Lung (tissue), 12 donors: ENCODE measurements around the gene USH2A. TPM values are rescaled to one million over a fixed set of nuclear protein-coding genes. Genes with fewer than 3 reads are reported as not detected.

ENCODE experiments used
- ATAC-seq: fragments of 200-7000 bp; cut with Tn5 transposase; one replicate; pipeline ENCODE4 v1.9.1; 2020; ENCODE audit warnings: moderate number of reproducible peaks; ENCODE audit not compliant: insufficient read depth, low FRiP score
- DNase-seq, 3 donors: peaks; one replicate each; pipeline ENCODE4 v3.0.0-alpha.2; 2013 to 2017
- H3K27ac ChIP-seq, 2 donors: one replicate each; pipeline ENCODE4 v1.5.1; 2013; ENCODE audit warnings: mild to moderate bottlenecking in 2 of 2, moderate library complexity in 2 of 2, control low read depth in 1 of 2, inconsistent platforms in 1 of 2, low read depth in 1 of 2, low read length in 1 of 2
- H3K27me3 ChIP-seq, 3 donors: one replicate each; pipeline ENCODE4 v1.5.1; 2013; ENCODE audit warnings: low read length in 2 of 3; ENCODE audit not compliant: control insufficient read depth in 3 of 3, insufficient read depth in 3 of 3
- H3K36me3 ChIP-seq, 4 donors: one replicate each; pipeline ENCODE4 v1.5.1; 2013; ENCODE audit warnings: low read length in 4 of 4, mild to moderate bottlenecking in 1 of 4, moderate library complexity in 1 of 4; ENCODE audit not compliant: control insufficient read depth in 4 of 4, insufficient read depth in 4 of 4
- H3K4me1 ChIP-seq, 5 donors: one replicate each; pipeline ENCODE4 v1.5.1; 2013; ENCODE audit warnings: low read length in 5 of 5, mild to moderate bottlenecking in 2 of 5, moderate library complexity in 1 of 5; ENCODE audit not compliant: control insufficient read depth in 5 of 5, insufficient read depth in 5 of 5
- H3K4me3 ChIP-seq: one replicate; pipeline ENCODE4 v1.5.1; 2013; ENCODE audit warnings: mild to moderate bottlenecking, control low read depth, moderate library complexity
- H3K9ac ChIP-seq, 2 donors: one replicate each; pipeline ENCODE4 v1.5.1; 2013; ENCODE audit warnings: low read length in 2 of 2, control low read depth in 1 of 2; ENCODE audit not compliant: insufficient read depth in 1 of 2
- H3K9me3 ChIP-seq, 4 donors: one replicate each; pipeline ENCODE4 v1.5.1; 2013; ENCODE audit warnings: low read length in 3 of 4, mild to moderate bottlenecking in 1 of 4, moderate library complexity in 1 of 4; ENCODE audit not compliant: control insufficient read depth in 4 of 4, insufficient read depth in 3 of 4
- WGBS, 2 donors: extraction: QIAGEN DNeasy Blood & Tissue Kit; methylation state at CpG; one replicate each; pipeline ENCODE4 v1.1.7; 2013; 5-methylcytosine and 5-hydroxymethylcytosine counted together
- polyA plus RNA-seq, 2 donors: library from polyadenylated mRNA; stranded (reverse); fragments of 200-250 nt; gene quantifications; one replicate each; pipeline ENCODE4 v1.2.1, GENCODE V29; 2013
- total RNA-seq, 2 donors: library from RNA; depleted of rRNA in 1 of 2; stranded (reverse); fragments of >200 nt in 1 of 2; gene quantifications; one replicate each; pipeline ENCODE4 v1.2.1, GENCODE V29; 2014 to 2021
- TF ChIP-seq, protein P1 (sequence below): IDR thresholded peaks from 2 replicates; pipeline ENCODE4 v1.5.1; 2012; ENCODE audit warnings: mild to moderate bottlenecking; ENCODE audit errors: control extremely low read depth, extremely low read depth
- donor health status: control.
- donor health status: control.
- donor health status: Bipolar disorder and iron deficiency.
- donor health status: healthy.
- donor health status: DM: yes; HTN: yes; CAD: no.

USH2A gene
- total and polyA plus RNA-seq, 4 donors, result under 0.01 to 0.11 TPM; not detected in 2

DNA sequence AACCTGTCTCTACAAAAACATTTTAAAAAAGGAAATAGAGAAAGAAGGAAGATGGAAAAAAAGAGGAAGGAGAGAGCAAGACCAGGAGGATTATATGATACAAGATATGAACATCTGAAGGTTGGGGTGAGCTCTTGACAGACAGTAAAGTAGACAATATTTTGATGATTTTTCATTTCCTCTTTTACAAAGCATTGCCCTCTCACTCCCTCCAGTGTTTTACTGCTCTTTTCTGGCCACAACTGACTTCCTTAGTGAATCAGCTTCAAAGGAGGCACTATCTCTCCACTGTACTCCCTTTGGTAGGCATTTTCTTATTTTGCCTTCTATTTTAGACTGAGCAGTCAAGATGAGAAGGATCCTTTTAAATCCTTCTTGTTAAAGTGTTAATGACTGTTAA, 559.5 kb downstream of the USH2A start:
- H3K9me3 ChIP-seq, result no peaks in the 10 kb centered on the region
- ATAC-seq, result no peak

GRCh38 chr1:215860833-215861232, 562.4 kb downstream of the USH2A start:
- DNase-seq, result peak in 2 of 3 donors; percentile 4 to 50
- Histone ChIP-seq H3K9ac (no peak overlapping the region), H3K4me3 (no peak overlapping the region), H3K4me1 (no peaks in the 10 kb centered on the region), H3K36me3 (no peaks in the 10 kb centered on the region), H3K27ac (no peak overlapping the region), H3K27me3 (peaks cover 0 to 8% (median 0%) of the 10 kb centered on the region in 3 donors), H3K9me3 (peaks cover 0 to 1% (median 0%) of the 10 kb centered on the region in 4 donors)
- TF ChIP-seq, protein P1, sequence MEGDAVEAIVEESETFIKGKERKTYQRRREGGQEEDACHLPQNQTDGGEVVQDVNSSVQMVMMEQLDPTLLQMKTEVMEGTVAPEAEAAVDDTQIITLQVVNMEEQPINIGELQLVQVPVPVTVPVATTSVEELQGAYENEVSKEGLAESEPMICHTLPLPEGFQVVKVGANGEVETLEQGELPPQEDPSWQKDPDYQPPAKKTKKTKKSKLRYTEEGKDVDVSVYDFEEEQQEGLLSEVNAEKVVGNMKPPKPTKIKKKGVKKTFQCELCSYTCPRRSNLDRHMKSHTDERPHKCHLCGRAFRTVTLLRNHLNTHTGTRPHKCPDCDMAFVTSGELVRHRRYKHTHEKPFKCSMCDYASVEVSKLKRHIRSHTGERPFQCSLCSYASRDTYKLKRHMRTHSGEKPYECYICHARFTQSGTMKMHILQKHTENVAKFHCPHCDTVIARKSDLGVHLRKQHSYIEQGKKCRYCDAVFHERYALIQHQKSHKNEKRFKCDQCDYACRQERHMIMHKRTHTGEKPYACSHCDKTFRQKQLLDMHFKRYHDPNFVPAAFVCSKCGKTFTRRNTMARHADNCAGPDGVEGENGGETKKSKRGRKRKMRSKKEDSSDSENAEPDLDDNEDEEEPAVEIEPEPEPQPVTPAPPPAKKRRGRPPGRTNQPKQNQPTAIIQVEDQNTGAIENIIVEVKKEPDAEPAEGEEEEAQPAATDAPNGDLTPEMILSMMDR, result no peak
- 63 to 84% methylated on average over 3 of the region's 3 CpGs for WGBS, 2 donors
- no peak for ATAC-seq

More for the DNA sequence above, 559.5 kb downstream of the USH2A start:
- TF ChIP-seq, protein P1, result no peak
- Histone ChIP-seq H3K36me3 (no peaks in the 10 kb centered on the region), H3K27me3 (peaks cover 0 to 11% (median 0%) of the 10 kb centered on the region in 3 donors), H3K4me3 (no peak overlapping the region), H3K9ac (no peak overlapping the region), H3K4me1 (no peaks in the 10 kb centered on the region), H3K27ac (no peak overlapping the region)
- DNase-seq, result no peak

- H3K4me3 ChIP-seq, result no peak overlapping the region
- no peak overlapping the region for H3K27ac ChIP-seq
- H3K4me1 ChIP-seq, result no peaks in the 10 kb centered on the region
- H3K27me3 ChIP-seq, result no peaks in the 10 kb centered on the region
- H3K9ac ChIP-seq, result no peak overlapping the region
- peaks cover 0 to 11% (median 0%) of the 10 kb centered on the region in 4 donors for H3K9me3 ChIP-seq
- 37 to 51% methylated on average over 2 of the region's 2 CpGs for WGBS, 2 donors
- ATAC-seq (no peak), DNase-seq (no peak)
- no peaks in the 10 kb centered on the region for H3K36me3 ChIP-seq
- TF ChIP-seq, protein P1, result no peak
Measured at GRCh38 chr1:215857317-215857716, 565.9 kb downstream of the USH2A start.
